Activated naive CD8-positive, alpha-beta T cell treated with anti-CD3 and anti-CD28 coated beads, Interleukin-2, amount 50 U/mL, for 16 hours (primary cell): ENCODE measurements around the gene PTGR1.
"Not testable (repeated sequence)": the region's sequence is repeated elsewhere in the genome, so short reads cannot be mapped to it uniquely, and the experiment has no call there.

Source experiments
- DNase-seq: peaks from one replicate; pipeline ENCODE4 v3.0.0-alpha.2; 2020; ENCODE audit warnings: low read depth, low spot score

Gene PTGR1

DNA sequence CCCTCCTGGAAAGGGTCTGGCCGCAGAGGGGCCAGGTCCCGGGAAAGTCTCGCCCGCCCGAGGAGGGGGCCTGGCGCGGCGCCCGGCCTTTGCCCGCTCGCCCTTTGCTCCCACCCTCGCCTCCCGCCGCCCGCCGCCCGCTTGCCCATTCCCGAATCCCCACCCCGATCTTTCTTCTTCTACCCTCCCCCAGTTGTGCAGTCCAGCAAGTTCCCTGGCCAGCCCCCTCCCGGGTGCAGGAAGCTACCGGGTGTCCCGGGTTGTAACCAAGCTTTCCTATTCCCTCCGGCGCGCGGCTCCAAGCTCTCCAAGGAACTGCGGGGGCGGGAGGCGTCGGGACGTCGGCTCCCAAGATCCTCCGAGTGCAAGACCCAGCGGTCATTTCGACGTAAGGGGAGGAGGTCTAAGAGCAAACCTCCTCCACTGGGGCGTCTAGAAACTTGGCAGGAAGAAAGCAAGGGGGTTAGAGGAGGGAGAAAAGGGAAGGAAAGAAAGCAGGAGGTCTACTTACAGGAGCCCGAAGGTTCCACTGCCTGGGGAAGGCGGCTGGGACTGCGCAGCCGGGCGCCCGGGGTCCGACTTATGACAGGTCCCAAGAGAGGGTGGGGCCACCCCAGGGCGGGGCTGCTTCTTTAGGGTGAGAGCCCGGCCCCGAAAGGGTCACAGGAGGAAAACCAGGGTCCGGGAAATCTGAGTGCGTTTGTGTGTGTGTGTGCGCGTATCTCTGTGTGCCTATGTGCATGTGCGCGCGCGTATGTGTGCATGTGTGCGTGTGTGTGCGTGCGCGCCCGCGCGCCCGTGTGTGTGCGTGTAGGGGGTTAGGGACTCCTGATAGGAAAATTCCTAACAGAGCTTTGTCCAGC, at the start of gene PTGR1:
Gene PTGR1, minus strand, starts transcription at position 556 of the 863 bp plus-strand sequence. CDS start 2,225 bp downstream, outside the sequence.
- DNase-seq = no peak

DNA sequence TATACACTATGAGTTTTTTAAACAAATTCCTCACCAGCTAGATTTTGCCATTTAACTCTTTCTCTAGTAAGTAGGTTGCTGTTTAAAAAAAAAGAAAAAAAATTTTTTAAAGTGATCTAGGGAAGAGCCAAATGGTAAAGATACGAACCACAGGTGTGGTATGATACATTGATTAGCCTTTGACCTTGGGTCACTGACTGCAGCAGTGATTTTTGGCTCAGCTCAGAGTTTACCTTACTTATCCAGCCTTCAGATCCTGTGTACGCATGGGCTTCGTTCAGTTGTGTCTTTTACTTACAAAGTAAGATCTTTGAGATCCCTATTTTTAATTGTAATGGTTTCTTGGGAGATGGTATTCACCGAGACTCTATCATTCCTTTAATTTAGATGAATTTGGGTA, 49.6 kb upstream of the PTGR1 start:
- no peak for DNase-seq

DNA sequence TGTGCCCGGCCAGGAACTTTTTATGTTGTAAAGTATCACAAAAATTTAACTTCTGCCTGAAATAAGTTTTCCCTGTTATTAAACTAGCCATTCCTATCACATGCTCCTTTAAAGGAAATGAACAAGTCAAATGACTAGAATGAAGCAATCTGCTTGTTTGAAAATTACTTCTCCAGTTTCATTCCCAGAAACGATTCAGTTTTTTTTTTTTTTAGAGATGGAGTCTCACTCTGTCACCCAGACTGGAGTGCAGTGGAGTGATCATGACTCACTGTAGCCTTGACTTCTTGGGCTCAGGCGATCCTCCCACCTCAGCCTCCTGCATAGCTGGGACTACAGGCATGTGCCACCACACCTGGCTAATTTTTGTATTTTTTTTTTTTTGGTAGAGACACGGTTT, 48.6 kb upstream of the PTGR1 start:
- DNase-seq = no peak

DNA sequence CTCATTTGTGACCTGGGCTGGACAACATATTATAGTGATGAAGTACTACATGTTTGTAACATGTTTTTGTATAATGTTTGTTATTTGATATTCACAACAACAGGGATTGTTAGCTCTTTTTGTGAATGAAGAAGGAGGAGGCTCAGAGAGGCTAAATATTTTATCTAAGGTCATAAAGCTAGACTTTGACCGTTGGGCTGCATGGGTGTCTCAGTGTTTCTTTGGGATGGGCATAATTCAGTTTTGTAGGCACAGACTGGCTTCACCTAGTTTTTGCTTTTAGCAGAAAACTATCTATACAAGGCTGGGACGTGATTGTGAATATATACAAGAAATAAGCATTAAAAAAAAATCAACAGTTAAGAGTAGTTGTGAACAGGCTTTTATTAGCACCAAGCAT, 47.0 kb upstream of the PTGR1 start:
- no peak for DNase-seq

DNA sequence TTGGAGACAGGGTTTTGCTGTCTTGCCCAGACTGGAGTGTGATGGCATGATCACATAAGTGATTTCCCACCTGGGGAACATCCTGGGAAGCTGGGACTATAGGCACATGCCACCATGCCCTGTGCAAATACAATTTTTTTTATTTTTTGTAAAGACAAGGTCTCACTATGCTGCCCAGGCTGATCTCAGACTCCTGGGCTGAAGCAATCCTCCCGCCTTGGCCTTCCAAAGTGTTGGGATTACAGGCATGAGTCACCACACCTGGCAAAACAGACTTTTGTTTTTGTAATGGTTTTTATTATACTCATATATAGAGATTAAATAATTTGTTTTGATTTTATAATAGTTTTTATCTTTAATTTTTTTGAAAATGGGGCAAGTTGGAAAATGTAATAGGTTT, 46.4 kb upstream of the PTGR1 start:
- no peak for DNase-seq

DNA sequence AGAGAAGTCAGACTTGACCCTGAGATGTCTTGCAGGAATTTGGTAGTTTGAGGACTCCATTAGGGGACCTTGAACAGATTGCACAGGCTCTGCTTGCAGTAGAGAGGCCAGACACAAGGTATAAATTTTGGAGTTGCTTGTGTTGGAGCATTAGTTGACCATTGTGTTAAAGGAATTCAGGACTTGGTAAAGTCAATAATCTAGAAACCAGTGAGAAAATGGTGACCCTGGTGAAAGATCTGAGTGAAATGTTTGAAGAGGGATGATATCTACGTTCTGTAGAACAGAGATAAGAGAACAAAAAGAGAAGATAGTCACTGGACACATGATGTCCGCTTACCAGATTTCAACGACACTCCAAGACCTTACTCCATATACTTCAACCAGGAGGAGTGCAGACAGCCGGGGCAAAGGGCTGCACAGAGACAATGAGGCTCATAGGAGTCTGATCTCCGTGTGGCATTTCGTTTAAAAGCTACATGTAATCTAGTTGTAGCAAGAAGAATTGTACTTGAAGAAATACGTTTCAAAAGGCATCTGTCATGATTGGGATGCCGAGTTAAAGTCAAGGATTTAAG, 44.8 kb upstream of the PTGR1 start:
- no peak for DNase-seq

DNA sequence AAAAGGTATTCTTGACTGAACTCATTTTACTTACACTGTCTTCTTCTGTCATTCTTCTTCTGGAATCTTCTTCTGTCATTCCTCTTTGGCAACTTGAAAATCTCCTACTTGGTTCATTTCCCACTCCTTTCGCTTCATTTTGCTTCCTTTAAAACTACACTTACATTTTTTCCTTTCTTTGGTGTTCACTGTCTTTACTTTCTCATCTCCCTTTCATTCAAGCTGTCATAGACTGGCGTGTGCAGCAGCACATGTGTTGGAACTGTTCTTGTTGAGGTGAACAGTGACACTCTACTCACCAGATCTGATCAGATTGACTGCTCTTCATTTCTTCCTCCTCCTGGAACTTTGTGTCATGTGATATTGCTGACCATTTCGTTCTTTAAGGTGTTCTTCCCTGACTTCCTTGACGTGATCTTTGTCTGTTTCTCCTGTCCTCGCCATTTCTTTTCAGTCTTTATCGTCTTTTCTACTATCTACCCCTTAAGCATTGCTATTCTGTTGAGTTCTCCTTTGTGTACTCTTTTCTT, 38.0 kb upstream of the PTGR1 start:
- DNase-seq = no peak

DNA sequence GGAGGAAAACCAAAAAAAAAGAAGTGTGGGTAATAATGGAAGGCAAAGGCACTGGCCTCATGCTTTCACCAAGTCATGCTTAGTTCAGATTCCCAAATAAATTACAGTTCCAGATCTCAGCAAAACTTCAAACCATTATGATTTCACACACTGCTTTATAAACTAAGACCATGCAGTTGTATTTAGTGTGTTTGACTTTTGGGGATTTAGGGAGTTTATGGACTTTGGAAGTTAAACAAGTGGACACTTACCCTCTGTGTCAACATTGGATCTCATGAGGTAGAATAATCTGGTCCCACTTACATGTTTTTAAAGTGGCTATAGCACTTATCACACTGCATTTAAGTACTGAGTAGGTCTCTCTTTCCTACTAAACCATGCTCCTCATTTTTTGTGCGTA, 35.4 kb upstream of the PTGR1 start:
- DNase-seq = no peak

DNA sequence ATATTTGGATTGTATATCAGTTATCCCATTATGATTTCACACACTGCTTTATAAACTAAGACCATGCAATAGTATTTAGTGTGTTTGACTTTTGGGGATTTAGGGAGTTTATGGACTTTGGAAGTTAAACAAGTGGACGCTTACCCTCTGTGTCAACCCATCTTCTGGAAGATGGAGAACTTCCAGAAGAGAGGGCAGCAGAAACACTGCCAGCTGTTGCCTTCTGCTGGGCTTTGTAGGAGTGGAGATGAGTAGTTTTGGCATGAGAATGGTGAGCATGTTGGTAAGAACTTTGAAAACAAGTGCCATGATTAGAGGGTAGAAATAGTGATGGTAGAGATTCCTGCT, 33.9 kb upstream of the PTGR1 start:
- DNase-seq = no peak

DNA sequence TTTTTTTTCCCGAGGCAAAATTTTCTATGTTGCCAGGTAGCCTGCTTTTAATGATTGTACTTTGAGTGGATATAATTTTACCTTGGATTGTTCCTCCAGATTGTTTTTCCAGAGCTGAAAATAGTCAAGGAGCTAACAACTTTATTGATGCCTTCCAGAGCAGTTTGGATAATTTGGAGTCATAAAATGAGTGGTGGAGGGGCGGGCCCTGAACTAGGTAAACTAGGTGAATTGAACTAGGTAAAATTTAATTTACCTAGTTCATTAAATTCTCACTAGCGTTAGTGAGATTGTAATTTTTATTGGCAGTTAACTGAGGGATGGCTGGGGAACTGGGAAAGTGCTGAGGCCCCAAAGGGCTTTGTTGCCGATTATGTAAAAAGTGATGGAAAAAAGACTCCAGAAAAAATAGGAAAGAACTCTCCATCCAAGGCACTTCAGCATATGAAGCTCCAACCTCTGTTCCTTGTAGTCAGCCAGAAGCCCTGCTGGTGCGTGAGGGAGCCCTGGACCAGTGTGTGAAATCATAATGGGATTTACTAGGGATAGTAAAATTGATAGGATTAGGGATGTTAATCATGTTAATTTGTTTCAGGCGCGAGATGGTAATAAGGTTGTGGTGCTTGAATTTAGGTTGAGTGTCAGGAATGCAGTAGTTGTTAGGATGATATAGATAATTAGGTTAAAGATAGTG, 33.4 kb upstream of the PTGR1 start:
- DNase-seq = no peak

DNA sequence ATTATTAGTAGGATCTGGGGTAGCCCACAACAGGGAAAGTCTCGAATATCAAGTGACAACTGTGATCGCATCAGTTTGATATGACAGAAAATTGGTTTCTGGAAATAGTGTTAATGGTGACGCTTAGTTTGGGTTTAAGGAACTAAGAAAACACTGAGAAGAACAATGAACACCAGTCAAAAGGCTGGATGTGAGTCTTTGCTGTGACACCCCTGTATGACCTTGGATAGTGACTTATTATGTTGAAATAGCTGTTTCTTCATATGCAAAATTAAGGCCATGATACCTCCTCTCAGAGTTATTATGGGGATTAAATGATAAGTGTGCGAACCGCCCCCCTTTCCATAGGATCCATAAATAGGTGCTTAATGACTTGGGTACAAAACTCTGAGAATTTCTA, 32.6 kb upstream of the PTGR1 start:
- no peak for DNase-seq

DNA sequence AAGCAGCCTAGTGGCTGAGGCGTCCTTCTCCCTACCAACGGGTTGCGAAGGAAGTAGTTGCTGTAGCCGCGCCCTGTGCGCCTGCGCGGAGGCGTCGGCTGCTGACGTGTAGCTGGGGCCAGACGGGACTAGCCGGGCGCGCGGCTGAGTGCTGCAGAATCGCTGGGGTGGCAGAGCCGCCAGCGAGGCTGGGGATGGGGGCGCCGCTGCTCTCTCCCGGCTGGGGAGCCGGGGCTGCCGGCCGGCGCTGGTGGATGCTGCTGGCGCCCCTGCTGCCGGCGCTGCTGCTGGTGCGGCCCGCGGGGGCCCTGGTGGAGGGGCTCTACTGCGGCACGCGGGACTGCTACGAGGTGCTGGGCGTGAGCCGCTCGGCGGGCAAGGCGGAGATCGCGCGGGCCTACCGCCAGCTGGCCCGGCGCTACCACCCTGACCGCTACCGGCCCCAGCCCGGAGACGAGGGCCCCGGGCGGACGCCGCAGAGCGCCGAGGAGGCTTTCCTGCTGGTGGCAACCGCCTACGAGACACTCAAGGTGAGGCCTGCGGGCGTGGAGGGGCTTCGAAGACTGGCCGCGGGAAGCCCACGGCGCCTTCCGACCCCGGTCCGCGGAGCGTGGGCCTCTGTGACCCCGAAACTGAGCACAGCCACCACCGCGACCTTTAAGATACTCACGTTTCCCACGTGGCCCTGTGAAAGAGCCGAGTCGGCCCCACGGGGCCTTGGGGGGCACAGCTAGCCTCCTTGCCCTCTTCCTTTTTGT, 31.9 kb upstream of the PTGR1 start, which contains the start of gene DNAJC25:
Gene DNAJC25, plus strand, starts transcription at position 121 of the 758 bp plus-strand sequence. Its CDS starts 74 bp downstream, at position 195.
- DNase-seq = peak; percentile 91

DNA sequence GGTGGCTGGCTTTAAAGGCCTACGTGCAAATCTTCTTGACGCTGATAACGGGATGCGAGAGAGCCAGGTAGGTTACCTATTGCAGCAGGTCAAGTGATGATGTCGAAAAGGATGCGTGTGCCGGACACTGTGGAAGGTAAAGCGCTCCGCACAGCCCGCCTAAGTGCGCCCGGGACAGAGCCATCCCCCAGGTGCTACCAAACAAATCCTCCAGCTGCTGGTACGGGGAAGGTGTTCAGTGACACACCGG, 31.4 kb upstream of the PTGR1 start:
- no peak for DNase-seq

DNA sequence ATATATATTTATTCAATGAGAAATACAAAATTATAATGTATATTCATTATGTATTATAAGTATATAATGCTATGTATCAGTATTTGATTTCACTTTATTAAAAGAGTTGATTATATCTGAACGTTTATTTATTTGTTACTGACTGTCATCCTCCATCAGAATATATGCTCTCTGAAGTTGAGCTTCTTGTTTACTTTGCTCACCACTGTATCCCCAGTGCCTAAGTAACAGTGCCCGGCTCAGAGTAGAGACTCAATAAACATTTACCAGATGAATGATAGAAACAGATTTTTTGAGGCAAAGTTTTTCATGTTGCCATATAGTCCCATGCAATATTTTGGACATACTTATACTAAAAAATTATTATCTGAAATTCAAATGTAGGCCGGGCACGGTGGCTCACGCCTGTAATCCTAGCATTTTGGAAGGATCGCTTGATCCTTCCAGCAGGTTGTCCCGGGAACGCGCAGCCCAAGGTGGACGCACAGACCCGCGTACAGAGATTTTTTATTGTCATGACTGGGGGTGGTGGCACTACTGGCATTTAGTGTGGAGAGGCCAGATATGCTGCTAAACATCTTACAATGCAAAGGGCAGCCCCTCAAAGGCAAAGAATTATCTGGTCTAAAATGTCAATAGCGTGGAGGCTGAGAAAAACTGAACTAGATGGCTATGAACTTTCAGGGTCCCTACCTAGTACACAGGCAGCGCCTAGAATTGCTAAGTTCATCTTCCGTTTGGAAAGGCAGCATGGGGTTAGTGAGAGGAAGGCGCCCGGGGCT, 30.9 kb upstream of the PTGR1 start:
- DNase-seq = no peak

DNA sequence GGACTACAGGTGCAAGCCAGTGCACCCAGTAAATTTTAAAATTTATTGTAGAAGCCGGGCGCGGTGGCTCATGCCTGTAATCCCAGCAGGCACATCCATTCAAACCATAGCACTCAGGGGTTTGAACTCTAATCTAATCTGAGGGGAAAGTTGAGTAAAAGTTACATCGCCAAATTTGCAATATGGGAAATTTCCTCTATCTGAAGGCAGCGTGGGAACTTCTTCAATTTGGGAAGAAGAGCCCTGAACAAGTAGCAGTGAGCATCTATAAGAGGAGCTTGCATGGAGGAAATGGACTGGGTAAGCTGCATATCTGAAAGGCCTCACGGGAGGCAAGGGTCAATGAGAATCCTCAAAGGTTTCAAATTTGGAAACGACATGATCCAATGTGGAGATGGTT, 29.0 kb upstream of the PTGR1 start:
- no peak for DNase-seq

DNA sequence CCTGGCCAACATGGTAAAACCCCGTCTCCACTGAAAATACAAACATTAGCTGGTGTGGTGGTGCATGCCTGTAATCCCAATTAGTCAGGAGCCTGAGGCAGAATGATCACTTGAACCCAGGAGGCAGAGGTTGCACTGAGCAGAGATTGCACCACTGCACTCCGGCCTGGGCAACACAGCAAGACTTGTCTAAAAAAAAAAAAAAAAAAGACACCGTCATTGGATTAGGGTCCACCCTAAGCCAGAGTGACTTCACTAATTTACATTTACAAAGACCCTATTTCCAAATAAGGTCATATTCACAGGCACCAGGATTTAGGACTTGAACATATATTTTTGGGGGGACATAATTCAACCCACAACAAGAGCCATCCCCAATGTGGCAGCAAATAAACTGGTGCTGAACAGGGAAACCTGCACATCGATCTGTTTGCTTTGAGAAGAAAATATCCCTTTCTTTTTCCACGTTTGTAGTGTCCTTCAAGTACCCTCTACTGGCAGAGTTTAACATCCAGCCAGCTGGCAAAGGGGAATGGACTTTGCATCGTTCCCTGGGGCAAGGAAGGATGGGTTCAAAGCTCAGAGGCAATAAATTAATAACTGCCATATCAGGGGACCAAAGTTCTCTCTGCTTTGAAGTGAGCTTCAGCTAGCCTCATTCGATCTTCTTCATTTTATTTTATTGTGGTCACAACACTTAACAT, 28.0 kb upstream of the PTGR1 start:
- DNase-seq = no peak

DNA sequence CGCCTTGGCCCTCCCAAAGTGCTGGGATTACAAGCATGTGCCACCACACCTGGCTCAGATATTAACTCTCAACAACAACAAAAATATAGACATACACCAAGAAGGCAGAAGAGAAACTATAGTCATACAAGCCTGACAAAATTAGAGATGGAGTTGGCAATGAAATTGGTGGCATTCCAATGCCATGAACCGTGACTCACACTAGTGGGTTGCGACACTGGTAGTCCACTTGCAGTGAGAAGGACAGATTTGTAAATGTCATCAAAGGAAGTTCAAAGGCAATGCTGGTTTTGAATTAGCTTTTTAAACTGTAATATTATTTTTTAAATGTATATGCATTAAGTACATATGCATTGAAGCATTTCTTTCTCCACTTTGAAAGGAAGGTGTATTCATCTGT, 23.2 kb upstream of the PTGR1 start:
- DNase-seq = no peak

DNA sequence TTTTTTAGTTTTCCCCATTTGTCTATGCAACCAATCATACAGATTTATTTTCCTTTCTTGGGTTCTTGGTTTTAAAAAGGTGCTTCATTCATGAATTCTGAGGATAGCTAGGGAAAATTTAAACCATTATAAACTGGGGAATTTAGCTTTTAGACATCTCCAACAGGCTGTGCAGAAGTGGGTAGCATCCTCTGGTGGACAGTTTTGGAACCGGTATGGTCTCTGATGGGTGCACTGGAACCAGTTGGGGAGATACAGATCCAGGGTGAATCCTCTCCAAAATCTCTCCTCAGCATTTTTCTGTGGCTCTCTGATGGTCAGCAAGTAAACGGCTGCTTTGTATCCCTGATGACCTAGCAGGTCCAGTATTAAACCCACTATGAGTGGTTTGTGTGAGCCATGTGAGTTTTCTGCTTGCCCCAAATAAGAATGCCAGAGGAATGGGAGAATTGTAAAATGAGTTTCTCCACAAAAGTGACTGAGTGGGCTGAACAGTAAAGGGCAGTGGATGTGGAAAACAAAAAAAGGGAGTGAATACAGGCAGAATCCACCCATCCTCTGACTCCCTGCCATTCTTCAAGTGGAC, 22.5 kb upstream of the PTGR1 start:
- no peak for DNase-seq

DNA sequence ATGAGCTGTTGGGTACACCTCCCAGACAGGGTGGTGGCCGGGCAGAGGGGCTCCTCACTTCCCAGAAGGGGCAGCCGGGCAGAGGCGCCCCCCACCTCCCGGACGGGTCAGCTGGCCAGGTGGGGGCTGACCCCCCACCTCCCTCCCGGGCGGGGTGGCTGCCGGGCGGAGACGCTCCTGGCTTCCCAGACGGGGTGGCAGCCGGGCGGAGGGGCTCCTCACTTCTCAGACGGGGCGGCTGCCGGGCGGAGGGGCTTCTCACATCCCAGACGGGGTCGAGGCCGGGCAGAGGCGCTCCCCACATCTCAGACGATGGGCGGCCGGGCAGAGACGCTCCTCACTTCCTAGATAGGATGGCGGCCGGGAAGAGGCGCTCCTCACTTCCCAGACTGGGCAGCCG, 17.9 kb upstream of the PTGR1 start:
- DNase-seq = not testable (repeated sequence)

DNA sequence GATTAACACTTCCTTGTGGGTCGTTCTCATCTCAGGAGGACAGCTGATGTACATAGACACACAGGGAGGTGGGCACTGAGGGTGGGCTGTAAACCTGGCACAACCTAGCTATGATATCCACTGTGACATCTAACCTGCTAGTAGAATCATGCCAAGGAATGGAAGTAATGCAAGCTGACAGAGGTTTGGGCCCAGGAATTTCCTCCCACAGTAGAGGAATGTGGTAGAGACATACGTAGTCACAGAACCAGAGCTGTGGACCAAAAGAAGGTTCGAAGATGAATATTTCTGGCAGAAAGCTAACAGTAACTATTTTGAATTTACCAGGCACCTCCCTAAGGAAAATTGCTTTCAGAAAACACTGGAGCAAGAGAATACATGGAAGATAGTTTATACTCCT, 16.5 kb upstream of the PTGR1 start:
- DNase-seq = no peak
